HG02885 (cell line): Measurements from ENCODE around the gene MARVELD1.
"Not testable (repeated sequence)": the region's sequence is repeated elsewhere in the genome, so short reads cannot be mapped to it uniquely, and the experiment has no call there.

Source experiments
- ATAC-seq: cut with Tn5 transposase; IDR thresholded peaks from one replicate; pipeline ENCODE4 v1.9.1; 2021; ENCODE audit warnings: mild to moderate bottlenecking; ENCODE audit not compliant: unreplicated experiment, poor library complexity

MARVELD1 gene

GRCh38 chr10:97689559-97690020, 23.9 kb upstream of the MARVELD1 start:
- ATAC-seq, result no peak

- ATAC-seq, result no peak
Observed at GRCh38 chr10:97690133-97690532, 23.4 kb upstream of the MARVELD1 start.

DNA sequence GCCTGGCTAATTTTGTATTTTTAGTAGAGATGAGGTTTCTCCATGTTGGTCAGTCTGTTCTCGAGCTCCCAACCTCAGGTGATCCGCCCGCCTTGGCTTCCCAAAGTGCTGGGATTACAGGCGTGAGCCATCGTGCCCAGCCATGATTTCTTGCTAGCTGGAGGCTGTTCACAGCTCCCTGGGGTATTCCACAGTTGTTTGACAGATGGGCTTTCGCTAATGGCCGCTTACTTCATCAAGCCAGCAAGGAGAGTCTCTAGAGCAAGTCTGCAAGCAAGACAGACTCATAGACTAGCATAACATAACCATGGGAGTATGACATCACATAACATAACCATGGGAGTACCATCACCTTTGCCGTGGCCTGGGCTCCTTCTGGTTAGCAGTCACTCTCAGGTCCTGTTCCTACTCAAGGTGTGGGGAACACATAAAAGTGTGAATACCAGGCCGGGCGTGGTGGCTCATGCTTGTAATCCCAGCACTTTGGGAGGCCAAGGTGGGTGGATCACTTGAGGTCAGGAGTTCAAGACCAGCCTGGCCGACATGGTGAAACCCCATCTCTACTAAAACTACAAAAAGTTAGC, 15.4 kb upstream of the MARVELD1 start:
- not testable (repeated sequence) for ATAC-seq

DNA sequence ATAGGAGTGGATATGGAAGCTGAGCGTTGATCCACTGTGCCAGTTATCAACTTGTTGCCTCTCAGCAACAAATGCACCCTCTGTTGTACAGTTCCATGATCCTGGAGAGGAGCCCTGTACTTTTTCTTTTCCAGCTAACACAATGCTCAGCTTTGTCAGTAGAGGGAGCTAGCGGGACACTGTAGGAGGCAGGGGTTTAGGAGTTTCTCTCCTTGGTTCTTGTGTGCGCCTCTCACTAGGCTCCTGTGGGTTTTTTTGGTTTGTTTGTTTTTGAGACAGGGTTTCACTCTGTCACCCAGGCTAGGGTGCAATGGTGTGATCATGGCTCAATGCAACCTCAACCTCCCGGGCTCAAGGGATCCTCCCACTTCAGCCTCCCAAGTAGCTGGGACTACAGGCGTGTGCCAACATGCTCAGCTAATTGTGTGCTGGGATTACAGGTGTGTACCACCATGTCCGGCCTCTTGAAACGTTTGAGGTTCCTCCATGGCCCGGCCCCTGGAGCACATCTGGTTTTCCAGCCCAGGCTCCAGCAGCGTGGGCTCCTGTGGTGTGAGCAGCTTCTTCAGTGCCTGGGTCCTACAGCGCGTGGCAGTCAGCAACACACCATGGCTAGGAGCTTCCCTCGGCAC, 12.0 kb upstream of the MARVELD1 start:
- ATAC-seq, result peak; percentile 71

GRCh38 chr10:97703398-97704067, 10.0 kb upstream of the MARVELD1 start:
- no peak for ATAC-seq

DNA sequence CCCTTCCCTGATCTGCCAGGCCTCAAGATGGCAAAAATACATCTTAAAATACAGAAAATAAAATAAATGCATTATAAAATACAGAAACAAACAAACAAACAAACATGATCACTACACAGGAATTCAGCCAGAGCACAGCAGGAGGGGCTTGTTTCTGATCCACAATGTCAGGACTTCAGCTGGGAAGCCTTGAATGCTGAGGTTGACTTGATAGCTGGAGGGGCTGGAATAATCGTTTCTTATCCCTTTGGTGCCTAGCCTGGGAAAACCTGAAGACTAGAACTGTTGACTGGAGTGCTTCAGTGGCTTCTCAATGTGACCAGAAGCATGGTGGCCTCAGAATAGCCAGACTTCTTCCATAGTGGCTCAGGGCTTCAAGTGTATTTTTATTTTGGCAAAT, 9.2 kb upstream of the MARVELD1 start:
- no peak for ATAC-seq

GRCh38 chr10:97705006-97705670, 8.4 kb upstream of the MARVELD1 start:
- ATAC-seq, result no peak

DNA sequence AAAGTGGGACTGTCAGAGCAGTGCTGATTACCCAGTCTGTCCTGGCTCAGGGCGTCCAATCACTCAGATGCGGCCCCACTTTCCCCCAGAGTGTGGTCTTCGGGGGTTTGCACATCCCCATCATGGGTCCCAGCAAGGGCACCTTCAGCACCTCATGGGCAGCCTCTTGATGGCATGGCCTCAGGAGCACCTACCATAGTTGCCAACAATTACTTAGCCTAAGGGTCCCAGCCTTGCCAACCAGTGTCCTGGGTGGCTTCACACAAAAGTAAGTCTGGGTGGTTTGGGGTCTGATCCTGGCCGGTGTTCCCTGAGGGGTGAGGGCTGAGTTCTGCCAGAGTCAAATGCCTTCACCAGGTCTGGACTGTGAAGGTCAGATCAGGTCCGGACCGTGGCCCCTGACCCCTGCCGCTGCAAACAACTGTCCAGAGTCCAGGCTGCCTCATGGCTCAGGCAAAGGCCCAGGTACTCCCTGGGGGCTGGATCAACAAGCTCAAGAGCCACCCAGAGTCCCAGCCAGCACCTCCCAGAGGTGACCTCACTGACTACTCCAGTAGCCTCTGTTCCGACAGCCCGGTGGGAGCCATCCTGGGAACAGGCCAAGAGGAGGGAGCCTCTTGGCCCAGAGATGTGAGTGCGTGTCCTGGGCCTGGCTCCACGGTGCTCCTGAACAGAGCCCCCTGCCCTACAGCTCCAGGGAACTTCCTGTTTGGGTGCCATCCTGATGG, 6.2 kb upstream of the MARVELD1 start:
- no peak for ATAC-seq

GRCh38 chr10:97708167-97708566, 5.4 kb upstream of the MARVELD1 start:
- ATAC-seq, result no peak

- ATAC-seq, result no peak
Observed at GRCh38 chr10:97708976-97709946, 4.3 kb upstream of the MARVELD1 start.

- ATAC-seq, result no peak
Observed at GRCh38 chr10:97711640-97712572, 1.6 kb upstream of the MARVELD1 start.

GRCh38 chr10:97713826-97714400, 383 bp downstream of the MARVELD1 start:
- ATAC-seq, result peak; percentile 80

DNA sequence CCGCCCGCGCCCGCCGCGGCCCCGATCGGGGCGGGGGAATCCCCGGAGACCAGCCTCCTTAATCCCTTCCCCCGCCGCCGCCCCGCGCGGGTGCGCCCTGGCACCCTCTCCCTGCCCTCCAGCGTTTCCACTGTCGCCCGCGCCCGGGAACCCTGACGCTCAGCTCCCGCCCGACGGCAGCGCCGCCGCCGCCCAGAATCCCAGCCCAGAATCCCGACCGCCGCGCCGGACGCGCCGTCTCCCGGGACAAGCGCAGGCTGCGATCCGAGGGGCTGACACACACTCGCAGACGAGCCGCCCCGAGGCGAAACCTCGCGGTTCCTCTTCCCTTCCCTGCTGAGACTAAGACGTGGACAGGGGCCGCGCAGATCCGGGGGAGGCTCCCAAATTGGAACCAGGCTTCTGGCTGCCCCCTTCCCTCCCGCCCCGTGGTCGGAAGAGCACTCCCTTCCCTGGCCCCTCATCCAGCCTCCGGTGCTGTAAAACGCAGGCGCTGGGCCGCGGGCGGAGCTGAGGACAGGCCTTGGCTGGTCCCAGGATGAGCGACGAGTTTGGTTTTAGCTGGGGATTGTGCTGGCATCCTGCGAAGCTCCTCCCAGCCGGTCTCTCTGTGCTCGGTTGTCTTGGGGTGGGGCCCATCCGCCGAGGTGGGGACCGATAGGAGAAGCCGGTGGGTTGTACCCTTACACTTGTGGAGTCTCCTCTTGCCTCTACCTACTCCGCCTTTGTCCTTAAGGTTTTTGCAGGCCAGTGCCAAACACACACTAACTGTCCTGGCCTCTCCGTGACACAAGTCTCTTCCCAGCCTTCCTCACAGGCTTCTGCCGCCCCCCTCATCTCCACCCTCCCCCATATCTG, 1.1 kb downstream of the MARVELD1 start:
- peak; percentile 29 for ATAC-seq

- no peak for ATAC-seq
Observed at GRCh38 chr10:97715259-97715874, 1.8 kb downstream of the MARVELD1 start.

GRCh38 chr10:97717627-97718026, 4.1 kb downstream of the MARVELD1 start:
- ATAC-seq, result no peak

DNA sequence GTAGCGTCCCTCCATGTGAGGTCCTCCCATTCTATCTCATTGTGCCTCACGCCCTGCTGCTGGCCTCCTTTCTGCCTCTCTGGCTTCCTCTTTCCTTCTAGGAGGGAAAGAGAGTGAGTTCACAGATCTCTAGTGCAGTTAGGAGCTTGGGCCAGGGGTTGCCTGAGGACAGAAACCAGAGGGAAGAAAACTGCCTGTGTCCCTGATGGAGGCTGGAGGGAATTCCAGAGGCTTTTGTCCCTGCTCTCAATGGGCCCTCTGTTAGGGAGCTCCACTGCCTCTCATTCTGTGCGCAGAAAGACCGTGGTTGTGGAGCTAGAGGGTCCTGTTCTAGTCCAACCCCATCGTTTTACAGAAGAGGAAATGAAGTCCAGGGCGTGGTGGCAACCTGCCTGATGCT, 4.6 kb downstream of the MARVELD1 start:
- no peak for ATAC-seq
